OCI-LY1 (cell line): ENCODE data around the gene C11orf24.

Experiments
- CTCF ChIP-seq: fragments of 200-600 bp; sonication (generic), shearing (Covaris generic); IDR thresholded peaks from 2 replicates; pipeline ENCODE4 v1.5.1; 2017; ENCODE audit warnings: mild to moderate bottlenecking, antibody characterized with exemption, low read length, moderate library complexity, mixed read lengths
- EZH2 ChIP-seq: fragments of 200-600 bp; sonication (generic), shearing (Covaris generic); IDR thresholded peaks from 2 replicates; pipeline ENCODE4 v1.8.0; 2017; ENCODE audit warnings: borderline replicate concordance, mixed run types, mild to moderate bottlenecking, antibody characterized with exemption, low read length, moderate library complexity, mixed read lengths

DNA sequence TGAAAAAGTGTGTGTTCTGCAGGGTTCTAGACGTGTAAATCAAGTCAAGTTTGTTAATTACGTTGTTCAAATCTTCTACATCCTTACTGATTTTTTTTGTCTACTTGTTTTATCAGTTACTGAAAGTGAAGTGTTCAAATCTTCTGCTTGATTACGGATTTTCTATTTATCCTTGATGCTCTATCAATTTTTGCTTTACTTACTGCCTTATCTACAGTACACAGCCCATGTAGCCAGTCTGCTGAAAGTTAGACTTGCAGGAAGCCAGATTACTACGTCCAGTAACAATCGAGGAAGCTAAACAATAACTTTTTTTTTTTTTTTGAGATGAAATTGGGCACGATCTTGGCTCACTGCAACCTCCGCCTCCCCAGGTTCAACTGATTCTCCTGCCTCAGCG lies 15.6 kb upstream of the C11orf24 start:
- no peak for TF ChIP-seq CTCF
- no peak for TF ChIP-seq EZH2
